GM10266 (cell line): ENCODE results near the gene TSC22D1.

Source experiments
- DNase-seq: peaks from one replicate; pipeline ENCODE4 v3.0.0; 2012; ENCODE audit errors: extremely low spot score
- TF ChIP-seq, protein P1 (sequence below): IDR thresholded peaks from 2 replicates; pipeline ENCODE4 v1.5.1; 2012; ENCODE audit warnings: mild to moderate bottlenecking, low read depth; ENCODE audit not compliant: control insufficient read depth, insufficient read depth; ENCODE audit errors: missing control alignments

Gene TSC22D1

DNA sequence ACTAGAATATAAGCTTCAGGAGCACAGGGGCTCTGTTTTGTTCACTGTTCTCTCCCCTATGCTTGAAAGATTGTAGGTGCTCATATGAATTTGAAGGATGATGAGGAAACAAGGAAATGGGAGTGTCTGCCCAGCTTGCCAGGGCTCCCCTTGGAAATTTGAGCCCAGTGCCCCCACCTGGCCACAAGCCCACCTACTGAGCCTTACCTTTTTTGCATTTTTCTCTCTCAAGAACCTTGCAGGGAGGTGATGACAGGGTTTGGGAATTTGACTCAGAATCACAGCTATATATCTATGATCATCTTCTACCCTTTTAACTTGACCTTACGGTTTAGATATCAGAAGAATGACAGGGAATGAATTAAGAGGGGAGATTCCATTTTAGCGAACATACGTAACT lies 168.8 kb downstream of the TSC22D1 start:
- DNase-seq, result no peak
- TF ChIP-seq, protein P1, sequence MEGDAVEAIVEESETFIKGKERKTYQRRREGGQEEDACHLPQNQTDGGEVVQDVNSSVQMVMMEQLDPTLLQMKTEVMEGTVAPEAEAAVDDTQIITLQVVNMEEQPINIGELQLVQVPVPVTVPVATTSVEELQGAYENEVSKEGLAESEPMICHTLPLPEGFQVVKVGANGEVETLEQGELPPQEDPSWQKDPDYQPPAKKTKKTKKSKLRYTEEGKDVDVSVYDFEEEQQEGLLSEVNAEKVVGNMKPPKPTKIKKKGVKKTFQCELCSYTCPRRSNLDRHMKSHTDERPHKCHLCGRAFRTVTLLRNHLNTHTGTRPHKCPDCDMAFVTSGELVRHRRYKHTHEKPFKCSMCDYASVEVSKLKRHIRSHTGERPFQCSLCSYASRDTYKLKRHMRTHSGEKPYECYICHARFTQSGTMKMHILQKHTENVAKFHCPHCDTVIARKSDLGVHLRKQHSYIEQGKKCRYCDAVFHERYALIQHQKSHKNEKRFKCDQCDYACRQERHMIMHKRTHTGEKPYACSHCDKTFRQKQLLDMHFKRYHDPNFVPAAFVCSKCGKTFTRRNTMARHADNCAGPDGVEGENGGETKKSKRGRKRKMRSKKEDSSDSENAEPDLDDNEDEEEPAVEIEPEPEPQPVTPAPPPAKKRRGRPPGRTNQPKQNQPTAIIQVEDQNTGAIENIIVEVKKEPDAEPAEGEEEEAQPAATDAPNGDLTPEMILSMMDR, result no peak

DNA sequence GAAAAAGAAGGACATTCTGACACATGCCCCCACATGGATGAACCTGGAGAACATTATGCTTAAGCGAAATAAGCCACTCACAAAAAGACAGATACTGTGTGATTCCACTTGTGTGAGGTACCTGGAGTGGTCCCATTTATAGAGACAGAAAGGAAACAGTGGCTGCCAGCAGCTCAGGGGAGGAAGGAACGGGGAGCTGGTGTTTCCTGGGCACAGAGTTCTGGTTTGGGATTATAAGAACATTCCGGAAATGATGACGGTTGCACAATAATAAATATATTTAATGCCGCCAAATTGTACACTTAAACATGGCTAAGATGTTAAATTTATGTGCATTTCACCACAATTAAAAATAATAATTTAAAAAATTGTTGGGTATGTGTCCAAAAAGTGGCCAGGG lies 169.5 kb downstream of the TSC22D1 start:
- TF ChIP-seq, protein P1, result no peak
- DNase-seq, result no peak

DNA sequence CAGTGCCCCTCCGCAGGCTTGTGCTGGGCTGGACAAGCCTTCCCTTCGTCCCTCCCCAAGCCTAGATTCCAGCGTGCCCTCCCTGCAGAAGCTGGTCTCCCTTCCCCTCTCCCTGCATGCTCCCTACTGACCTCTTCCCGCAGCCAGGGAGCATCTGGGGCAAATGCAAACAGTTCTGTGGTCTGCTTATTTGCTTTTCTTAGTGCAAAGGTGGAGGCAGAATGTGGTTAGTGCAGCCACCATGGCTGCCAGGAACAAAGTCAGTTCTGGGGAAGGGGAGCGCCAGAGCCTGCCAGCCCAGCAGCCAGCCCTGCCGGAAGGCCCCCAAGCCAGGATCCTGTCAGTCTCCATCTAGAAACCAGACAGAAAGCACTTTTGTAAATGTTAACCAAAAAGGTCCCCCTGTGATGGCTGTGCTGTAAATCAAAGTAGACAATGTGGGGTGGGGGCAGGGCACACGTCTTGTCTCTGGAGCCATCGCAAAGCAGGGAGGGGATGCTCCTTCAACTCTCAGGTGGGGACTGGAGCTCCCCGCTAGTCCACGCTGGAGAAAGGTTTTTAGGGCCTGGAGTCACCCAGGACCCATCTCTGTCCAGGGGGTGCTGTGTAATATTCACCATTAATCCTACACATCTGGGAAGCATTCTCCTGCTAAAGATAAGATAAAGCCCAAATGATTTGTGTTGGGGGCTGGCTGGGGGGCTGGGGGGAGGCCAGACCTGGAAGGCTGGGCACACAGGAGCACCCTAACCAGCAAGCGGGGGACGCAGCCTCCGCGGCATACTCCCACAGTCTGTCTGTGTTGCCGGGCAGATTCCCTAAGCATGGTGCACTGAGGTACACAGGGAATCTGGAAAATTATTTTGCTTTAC lies 171.6 kb downstream of the TSC22D1 start:
- DNase-seq, result no peak
- TF ChIP-seq, protein P1, result no peak

DNA sequence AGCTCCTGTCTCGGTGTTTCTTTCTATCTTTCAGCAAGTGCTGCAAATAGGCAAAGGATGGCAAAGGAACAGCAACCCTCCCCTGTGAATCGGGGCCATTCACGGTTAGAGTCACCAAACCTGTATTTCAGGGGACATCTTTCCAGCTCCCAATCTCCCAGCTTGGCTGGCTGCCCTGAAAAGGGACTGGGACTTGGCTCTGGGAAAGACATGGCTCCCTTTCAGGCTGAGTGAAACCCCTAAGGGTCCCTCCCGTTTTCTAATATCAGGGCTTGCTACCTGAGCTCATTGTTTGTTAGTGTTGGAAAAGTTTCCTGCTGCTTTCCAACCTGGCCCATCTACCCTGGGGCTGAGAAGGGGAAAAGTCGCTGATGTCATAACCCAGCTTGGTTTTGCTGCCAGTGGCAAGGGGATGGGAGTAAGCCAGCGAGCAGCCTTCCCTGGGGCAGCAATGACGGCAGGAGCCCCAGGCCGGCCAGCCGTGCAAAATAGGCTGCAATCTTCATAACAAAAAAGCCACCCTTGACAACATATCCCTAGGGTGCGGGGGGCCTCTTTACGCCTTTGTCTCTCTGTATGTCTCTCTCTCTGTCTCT lies 172.6 kb downstream of the TSC22D1 start:
- TF ChIP-seq, protein P1, result no peak
- no peak for DNase-seq

DNA sequence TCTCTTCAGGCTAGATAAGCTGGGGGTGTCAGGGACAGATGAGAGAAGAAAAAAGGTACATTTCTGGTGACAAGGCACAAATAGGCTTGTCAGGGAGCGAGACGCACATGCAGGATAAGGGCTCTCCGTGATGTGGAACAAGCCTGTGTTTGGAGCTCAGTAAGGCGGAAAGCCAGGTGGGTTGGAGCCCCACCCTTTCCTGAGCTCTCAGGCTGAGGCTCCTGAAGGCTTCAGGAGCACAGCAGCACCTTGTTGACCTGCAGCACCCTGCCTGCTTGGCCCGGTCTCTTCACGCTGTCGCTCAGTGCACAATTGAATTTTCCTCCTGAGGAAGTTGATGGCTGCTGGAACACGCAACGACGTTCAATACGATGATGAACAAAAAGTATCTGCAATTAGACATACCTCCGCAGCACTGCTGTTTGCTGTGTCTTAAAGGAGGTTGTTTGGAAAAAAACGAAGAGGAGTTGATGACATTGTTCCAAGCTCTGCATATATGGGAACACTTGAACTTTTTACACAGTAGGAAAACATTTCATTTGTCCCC lies 173.2 kb downstream of the TSC22D1 start:
- TF ChIP-seq, protein P1, result no peak
- DNase-seq, result no peak

DNA sequence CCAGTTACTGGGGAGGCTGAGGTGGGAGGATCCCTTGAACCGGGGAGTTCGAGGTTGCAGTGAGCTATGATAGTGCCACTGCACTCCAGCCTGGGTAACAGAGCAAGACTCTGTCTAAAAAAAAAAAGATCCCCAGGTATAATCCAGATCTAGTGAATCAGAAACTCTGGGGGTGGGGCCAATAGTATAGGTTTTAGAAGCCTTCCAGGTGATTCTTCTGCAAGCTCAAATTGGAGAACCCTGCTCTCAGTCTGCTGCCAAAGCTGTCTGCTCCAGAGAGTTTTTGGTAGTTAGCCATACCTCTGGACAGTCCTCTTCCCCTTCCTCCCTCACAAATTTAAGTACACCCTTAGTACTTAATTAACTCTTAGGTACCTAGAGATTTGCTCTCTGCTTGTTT lies 174.6 kb downstream of the TSC22D1 start:
- TF ChIP-seq, protein P1, result no peak
- no peak for DNase-seq

DNA sequence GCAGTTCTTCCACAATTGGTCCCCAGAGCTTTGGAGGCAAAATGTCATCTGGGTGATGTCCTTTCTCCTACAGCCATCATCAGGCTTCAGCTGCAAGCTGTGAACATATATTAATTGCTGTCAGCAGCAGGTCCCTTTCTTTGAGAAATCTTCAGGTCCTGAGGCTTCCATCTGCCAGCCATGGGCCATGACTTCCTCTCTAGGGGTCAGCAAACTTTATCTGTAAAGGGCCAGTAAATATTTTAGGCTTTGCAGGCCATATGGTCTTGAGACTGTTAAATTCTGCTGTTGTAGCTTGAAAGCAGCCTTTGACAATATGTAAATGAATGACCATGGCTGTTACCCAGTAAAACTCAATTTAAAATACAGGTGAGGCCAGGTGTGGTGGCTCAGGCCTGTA lies 175.4 kb downstream of the TSC22D1 start:
- no peak for DNase-seq
- TF ChIP-seq, protein P1, result no peak
